ENCODE measurements around the gene F5. TPM values are rescaled to one million over a fixed set of nuclear protein-coding genes. Genes with fewer than 3 reads are reported as not detected.

F5 gene
- total RNA-seq, 4 donors from 2014 or later = 0.32 to 0.82 (median 0.37) TPM; not detected in 1

DNA sequence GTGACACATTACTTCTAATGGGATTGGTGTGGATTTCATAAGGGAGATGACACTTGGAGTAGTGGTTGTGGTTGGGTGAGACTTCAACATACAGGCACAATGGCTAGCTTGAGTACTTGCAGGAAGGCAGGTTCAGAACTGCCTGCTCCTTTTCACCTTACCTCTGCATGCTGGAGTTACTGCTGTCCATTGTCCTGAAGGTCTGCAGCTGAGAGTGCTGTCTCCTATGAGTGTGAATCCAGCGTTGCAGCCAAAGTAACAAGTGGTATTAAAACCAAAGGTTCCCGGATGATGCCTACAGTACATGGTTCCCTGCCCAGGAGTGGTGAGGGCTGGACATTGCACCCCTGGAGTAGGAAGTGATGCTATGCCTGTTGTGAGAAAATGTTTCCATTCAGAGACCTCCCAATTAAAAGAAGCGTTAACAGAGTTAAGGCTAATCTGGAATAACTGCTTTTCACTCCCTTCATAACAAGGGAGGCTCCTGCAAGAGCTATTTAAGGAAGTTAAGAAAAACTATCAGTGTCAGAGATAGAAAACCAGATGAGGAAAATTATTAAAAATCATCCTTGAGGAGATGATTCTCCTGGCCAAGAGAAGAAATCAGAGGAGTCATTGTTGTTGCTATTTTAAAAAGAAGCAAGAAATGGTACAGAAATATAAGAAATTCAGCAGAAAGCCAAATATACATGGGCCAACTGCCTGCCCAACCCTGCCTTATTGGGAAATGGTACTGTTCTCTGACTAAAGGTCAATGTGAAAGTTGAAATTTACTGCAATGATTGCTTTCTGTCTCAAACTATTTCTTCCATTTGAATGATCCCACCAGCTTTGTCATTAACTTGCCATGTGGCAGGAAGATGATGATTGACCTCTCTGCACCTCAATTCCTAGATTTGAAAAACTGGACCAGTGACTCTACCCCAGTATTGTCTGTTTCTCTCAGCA is 9.8 kb upstream of the F5 start:
- no peaks in the 10 kb centered on the region for H3K27me3 ChIP-seq
- H3K9me3 ChIP-seq = no peaks in the 10 kb centered on the region
- TF ChIP-seq EP300 (IDR thresholded peaks at IDR 0.05; ENCODE audit: low read depth) = no peak
- no peak for TF ChIP-seq POLR2A (IDR thresholded peaks at IDR 0.05)
- TF ChIP-seq, protein P1, sequence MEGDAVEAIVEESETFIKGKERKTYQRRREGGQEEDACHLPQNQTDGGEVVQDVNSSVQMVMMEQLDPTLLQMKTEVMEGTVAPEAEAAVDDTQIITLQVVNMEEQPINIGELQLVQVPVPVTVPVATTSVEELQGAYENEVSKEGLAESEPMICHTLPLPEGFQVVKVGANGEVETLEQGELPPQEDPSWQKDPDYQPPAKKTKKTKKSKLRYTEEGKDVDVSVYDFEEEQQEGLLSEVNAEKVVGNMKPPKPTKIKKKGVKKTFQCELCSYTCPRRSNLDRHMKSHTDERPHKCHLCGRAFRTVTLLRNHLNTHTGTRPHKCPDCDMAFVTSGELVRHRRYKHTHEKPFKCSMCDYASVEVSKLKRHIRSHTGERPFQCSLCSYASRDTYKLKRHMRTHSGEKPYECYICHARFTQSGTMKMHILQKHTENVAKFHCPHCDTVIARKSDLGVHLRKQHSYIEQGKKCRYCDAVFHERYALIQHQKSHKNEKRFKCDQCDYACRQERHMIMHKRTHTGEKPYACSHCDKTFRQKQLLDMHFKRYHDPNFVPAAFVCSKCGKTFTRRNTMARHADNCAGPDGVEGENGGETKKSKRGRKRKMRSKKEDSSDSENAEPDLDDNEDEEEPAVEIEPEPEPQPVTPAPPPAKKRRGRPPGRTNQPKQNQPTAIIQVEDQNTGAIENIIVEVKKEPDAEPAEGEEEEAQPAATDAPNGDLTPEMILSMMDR (IDR thresholded peaks at IDR 0.05) = no peak
- no peak for TF ChIP-seq POLR2AphosphoS5 (IDR thresholded peaks at IDR 0.05)
- no peak overlapping the region for H3K4me3 ChIP-seq
- WGBS, 2 donors (ENCODE audit: low coverage in 1 of 2) = 56 to 100% methylated on average over 1 to 3 of the region's 3 CpGs
- no peak for DNase-seq
- H3K36me3 ChIP-seq = no peaks in the 10 kb centered on the region
- H3K27ac ChIP-seq = no peak overlapping the region
- intact Hi-C loops (cut with DNase I; ENCODE audit: low total_unique reads) (no loop called here), in situ Hi-C loops (cut with MboI; ENCODE audit: low pct_ligation_motif_present in 1 of 4, low pct_unique_long_range_greater_than_20kb in 1 of 4, low sequenced_read_pairs in 3 of 4) (loop anchor here in 1 of 4 donors (25.0 kb wide), 1 partner anchor 216 kb away; no protein-coding TSS in a partner anchor)
- H3K4me1 ChIP-seq = no peaks in the 10 kb centered on the region

DNA sequence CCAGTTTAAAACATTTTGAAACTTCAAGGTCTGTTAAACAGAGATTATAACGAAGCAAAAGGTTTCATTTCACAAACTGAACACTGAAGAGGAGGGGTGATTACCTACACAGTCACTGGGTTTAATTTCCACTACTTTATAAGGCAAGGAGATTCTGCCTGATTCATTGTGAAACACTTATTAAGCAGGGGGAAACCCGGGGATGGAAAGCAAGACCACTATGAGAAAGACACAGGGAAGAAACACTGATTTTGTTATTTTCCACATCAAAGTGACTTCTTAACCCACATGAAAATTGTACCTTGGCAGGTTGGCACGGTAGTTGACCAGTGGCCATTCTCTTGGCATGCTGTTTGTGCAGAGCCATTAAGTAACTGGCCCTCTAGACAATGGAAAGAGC is 8.1 kb upstream of the F5 start:
- no peak for DNase-seq
- WGBS, 2 donors (ENCODE audit: low coverage in 1 of 2) = 51 to 80% methylated on average over 1 to 3 of the region's 3 CpGs
- H3K27me3 ChIP-seq = no peaks in the 10 kb centered on the region

DNA sequence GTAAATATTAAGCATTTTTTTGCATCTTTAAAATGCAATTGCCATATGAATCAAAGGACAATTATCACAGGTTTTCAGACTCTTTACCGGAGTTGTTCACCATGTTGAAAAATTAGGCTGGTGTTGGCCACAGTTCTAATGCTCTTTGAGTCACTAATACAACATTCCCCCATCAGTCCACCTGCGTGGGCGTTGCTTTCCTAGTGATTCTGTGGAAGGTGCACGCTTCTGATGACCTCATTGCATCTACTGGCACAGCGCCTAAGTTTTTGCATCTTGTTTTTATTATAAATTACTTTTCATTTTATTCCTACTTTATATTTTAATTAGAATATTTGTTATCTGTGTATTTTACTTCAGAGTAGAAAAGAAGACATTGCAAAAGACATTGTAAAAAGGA is 4.7 kb upstream of the F5 start:
- H3K4me1 ChIP-seq = peaks cover 0 to 9% (median 4%) of the 10 kb centered on the region in 4 donors
- H3K36me3 ChIP-seq = no peaks in the 10 kb centered on the region
- intact Hi-C loops (cut with DNase I; ENCODE audit: low total_unique reads) = no loop called here
- H3K27me3 ChIP-seq = peaks cover 2% of the 10 kb centered on the region
- in situ Hi-C loops (cut with MboI; ENCODE audit: low pct_ligation_motif_present in 1 of 4, low pct_unique_long_range_greater_than_20kb in 1 of 4, low sequenced_read_pairs in 3 of 4) = loop anchor here in 1 of 4 donors (25.0 kb wide), 1 partner anchor 221 kb away; no protein-coding TSS in a partner anchor
- no peak overlapping the region for H3K27ac ChIP-seq
- no peaks in the 10 kb centered on the region for H3K9me3 ChIP-seq
- TF ChIP-seq POLR2AphosphoS5 (IDR thresholded peaks at IDR 0.05) = no peak
- TF ChIP-seq EP300 (IDR thresholded peaks at IDR 0.05; ENCODE audit: low read depth) = no peak
- TF ChIP-seq POLR2A (IDR thresholded peaks at IDR 0.05) = no peak
- TF ChIP-seq, protein P1 (IDR thresholded peaks at IDR 0.05) = no peak
- no peak overlapping the region for H3K4me3 ChIP-seq
- DNase-seq = no peak
- WGBS, 2 donors (ENCODE audit: low coverage in 1 of 2) = 86 to 88% methylated on average over 5 of the region's 5 CpGs

More for the DNA sequence above, 8.1 kb upstream of the F5 start:
- Histone ChIP-seq H3K27ac (no peak overlapping the region), H3K36me3 (no peaks in the 10 kb centered on the region), H3K4me3 (no peak overlapping the region), H3K9me3 (no peaks in the 10 kb centered on the region), H3K4me1 (no peaks in the 10 kb centered on the region)
- intact Hi-C loops (cut with DNase I; ENCODE audit: low total_unique reads) (no loop called here), in situ Hi-C loops (cut with MboI; ENCODE audit: low pct_ligation_motif_present in 1 of 4, low pct_unique_long_range_greater_than_20kb in 1 of 4, low sequenced_read_pairs in 3 of 4) (loop anchor here in 1 of 4 donors (25.0 kb wide), 1 partner anchor 218 kb away; no protein-coding TSS in a partner anchor)
- TF ChIP-seq POLR2A (IDR thresholded peaks at IDR 0.05) (no peak), EP300 (IDR thresholded peaks at IDR 0.05; ENCODE audit: low read depth) (no peak), POLR2AphosphoS5 (IDR thresholded peaks at IDR 0.05) (no peak)
- TF ChIP-seq, protein P1 (IDR thresholded peaks at IDR 0.05) = no peak

DNA sequence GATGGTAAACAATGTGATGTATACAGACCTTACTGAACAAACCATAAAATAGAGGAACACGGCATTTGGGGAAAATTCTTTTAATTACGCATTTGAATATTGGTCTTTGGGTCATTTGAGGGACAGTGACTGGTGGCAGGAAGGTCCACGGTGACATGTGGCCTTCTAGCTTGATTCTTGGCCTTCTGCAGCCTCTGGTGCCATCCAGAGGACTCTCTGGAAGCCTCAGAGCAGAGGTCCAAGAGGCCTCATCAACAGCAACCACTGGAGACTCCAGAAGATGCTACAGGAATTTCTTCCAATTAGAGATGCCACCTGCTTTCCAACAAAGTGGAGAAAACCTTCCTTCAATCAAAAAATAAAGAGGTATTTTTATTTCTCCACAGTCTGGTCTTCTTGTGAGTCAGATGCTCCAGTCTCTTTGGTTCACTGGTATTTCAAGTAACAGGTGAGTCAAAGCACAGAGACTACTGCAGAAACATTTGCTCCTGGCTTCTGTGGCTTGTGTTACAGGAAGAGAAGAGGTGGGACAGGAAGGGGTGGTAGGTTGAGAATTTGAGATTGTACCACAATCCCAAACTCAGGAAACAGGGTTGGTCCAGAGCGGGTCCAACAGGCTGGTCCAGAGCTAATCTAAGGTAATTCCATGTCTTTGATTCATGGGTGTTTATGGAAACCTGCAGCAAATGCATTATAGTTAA is 2.7 kb upstream of the F5 start:
- H3K27ac ChIP-seq = no peak overlapping the region
- H3K27me3 ChIP-seq = peaks cover 6% of the 10 kb centered on the region
- H3K4me1 ChIP-seq = peaks cover 0 to 11% (median 4%) of the 10 kb centered on the region in 4 donors
- intact Hi-C loops (cut with DNase I; ENCODE audit: low total_unique reads) = no loop called here
- DNase-seq = no peak
- no peak for TF ChIP-seq POLR2A (IDR thresholded peaks at IDR 0.05)
- no peak for TF ChIP-seq EP300 (IDR thresholded peaks at IDR 0.05; ENCODE audit: low read depth)
- TF ChIP-seq POLR2AphosphoS5 (IDR thresholded peaks at IDR 0.05) = no peak
- TF ChIP-seq, protein P1 (IDR thresholded peaks at IDR 0.05) = no peak
- H3K36me3 ChIP-seq = no peaks in the 10 kb centered on the region
- H3K4me3 ChIP-seq = no peak overlapping the region
- WGBS, 2 donors (ENCODE audit: low coverage in 1 of 2) = 76 to 79% methylated on average over 2 to 4 of the region's 4 CpGs
- in situ Hi-C loops (cut with MboI; ENCODE audit: low pct_ligation_motif_present in 1 of 4, low pct_unique_long_range_greater_than_20kb in 1 of 4, low sequenced_read_pairs in 3 of 4) = loop anchor here in 1 of 4 donors (25.0 kb wide), 1 partner anchor 223 kb away; no protein-coding TSS in a partner anchor
- no peaks in the 10 kb centered on the region for H3K9me3 ChIP-seq
